ENCODE results near the gene NLE1.

- TF ChIP-seq POLR2A (IDR thresholded peaks at IDR 0.05) (no peak), CTCF (IDR thresholded peaks at IDR 0.05) (no peak)
These were observed 7.8 kb upstream of the NLE1 start for GRCh38 chr17:35149941-35150340.

Measured in Peyer's patch (tissue), 4 donors.